HL-60/S4 treated with retinoic acid at 250 ng/mL for 4 days and 3 days (cell line): Measurements from ENCODE around the gene PRKG1.
"Not testable (repeated sequence)": the region's sequence is repeated elsewhere in the genome, so short reads cannot be mapped to it uniquely, and the experiment has no call there.

Experiments
- in situ Hi-C: fragments of 300-500 bp; cut with MboI; formaldehyde crosslinking; loops from 2 replicates; pipeline ENCODE4 v1.7.0; 2022; ENCODE audit warnings: low sequenced_read_pairs

The PRKG1 gene

GRCh38 chr10:51729822-51730555, 655.7 kb downstream of the PRKG1 start:
- in situ Hi-C loops, result no loop called here

GRCh38 chr10:51733057-51733456, 658.8 kb downstream of the PRKG1 start:
- in situ Hi-C loops, result no loop called here

GRCh38 chr10:51743146-51743545, 668.9 kb downstream of the PRKG1 start:
- in situ Hi-C loops, result no loop called here

GRCh38 chr10:51744235-51745000, 670.1 kb downstream of the PRKG1 start:
- in situ Hi-C loops, result no loop called here

- in situ Hi-C loops, result no loop called here
Observed at GRCh38 chr10:51745397-51745796, 671.1 kb downstream of the PRKG1 start.

GRCh38 chr10:51747216-51747615, 672.9 kb downstream of the PRKG1 start:
- in situ Hi-C loops, result no loop called here

GRCh38 chr10:51748959-51749358, 674.7 kb downstream of the PRKG1 start:
- in situ Hi-C loops, result no loop called here

GRCh38 chr10:51758366-51758765, 684.1 kb downstream of the PRKG1 start:
- in situ Hi-C loops, result no loop called here

- in situ Hi-C loops, result not testable (repeated sequence)
Observed at GRCh38 chr10:51758838-51759237, 684.6 kb downstream of the PRKG1 start.

- in situ Hi-C loops, result no loop called here
Observed at GRCh38 chr10:51759896-51760534, 685.7 kb downstream of the PRKG1 start.

GRCh38 chr10:51760864-51761640, 686.8 kb downstream of the PRKG1 start:
- in situ Hi-C loops, result no loop called here

- in situ Hi-C loops, result no loop called here
Observed at GRCh38 chr10:51763746-51764145, 689.5 kb downstream of the PRKG1 start.

GRCh38 chr10:51765284-51765971, 691.1 kb downstream of the PRKG1 start:
- in situ Hi-C loops, result no loop called here

GRCh38 chr10:51766423-51767102, 692.3 kb downstream of the PRKG1 start:
- in situ Hi-C loops, result no loop called here

- in situ Hi-C loops, result no loop called here
Observed at GRCh38 chr10:51767103-51767763, 692.9 kb downstream of the PRKG1 start.

- in situ Hi-C loops, result no loop called here
Observed at GRCh38 chr10:51768886-51769465, 694.7 kb downstream of the PRKG1 start.

GRCh38 chr10:51770709-51771108, 696.4 kb downstream of the PRKG1 start:
- in situ Hi-C loops, result no loop called here

GRCh38 chr10:51772387-51772786, 698.1 kb downstream of the PRKG1 start:
- in situ Hi-C loops, result no loop called here

- in situ Hi-C loops, result no loop called here
Observed at GRCh38 chr10:51773681-51774080, 699.4 kb downstream of the PRKG1 start.
